PFSK-1 (cell line): ENCODE results near the gene KLHDC8A.

Experiments used
- FOXP2 ChIP-seq: optimal IDR thresholded peaks from 2 replicates; pipeline ENCODE3; 2011; ENCODE audit warnings: borderline replicate concordance, control low read depth, inconsistent platforms; ENCODE audit not compliant: insufficient read depth; ENCODE audit errors: extremely low read length, extremely low read depth
- POLR2AphosphoS5 ChIP-seq: IDR thresholded peaks from 2 replicates; pipeline ENCODE4 v1.6.1; 2012; ENCODE audit warnings: low read depth, mild to moderate bottlenecking, control low read depth, low read length, moderate library complexity
- SIN3A ChIP-seq: IDR thresholded peaks from 2 replicates; pipeline ENCODE4 v1.6.1; 2012; ENCODE audit warnings: mild to moderate bottlenecking, low read length, moderate library complexity, borderline replicate concordance; ENCODE audit not compliant: insufficient read depth
- TAF1 ChIP-seq: IDR thresholded peaks from 2 replicates; pipeline ENCODE4 v1.6.1; 2012; ENCODE audit warnings: low read length, control low read depth, borderline replicate concordance; ENCODE audit not compliant: insufficient read depth
- TF ChIP-seq, protein P1 (sequence below), 2 experiments: IDR thresholded peaks; 2 replicates each; pipeline versions ENCODE4 v1.6.1 to v1.8.0; 2011 to 2012; ENCODE audit warnings: low read depth in 2 of 2, low read length in 2 of 2, control low read depth in 1 of 2, inconsistent platforms in 1 of 2, mild to moderate bottlenecking in 1 of 2, moderate library complexity in 1 of 2; ENCODE audit not compliant: insufficient read depth in 1 of 2

The KLHDC8A gene

DNA sequence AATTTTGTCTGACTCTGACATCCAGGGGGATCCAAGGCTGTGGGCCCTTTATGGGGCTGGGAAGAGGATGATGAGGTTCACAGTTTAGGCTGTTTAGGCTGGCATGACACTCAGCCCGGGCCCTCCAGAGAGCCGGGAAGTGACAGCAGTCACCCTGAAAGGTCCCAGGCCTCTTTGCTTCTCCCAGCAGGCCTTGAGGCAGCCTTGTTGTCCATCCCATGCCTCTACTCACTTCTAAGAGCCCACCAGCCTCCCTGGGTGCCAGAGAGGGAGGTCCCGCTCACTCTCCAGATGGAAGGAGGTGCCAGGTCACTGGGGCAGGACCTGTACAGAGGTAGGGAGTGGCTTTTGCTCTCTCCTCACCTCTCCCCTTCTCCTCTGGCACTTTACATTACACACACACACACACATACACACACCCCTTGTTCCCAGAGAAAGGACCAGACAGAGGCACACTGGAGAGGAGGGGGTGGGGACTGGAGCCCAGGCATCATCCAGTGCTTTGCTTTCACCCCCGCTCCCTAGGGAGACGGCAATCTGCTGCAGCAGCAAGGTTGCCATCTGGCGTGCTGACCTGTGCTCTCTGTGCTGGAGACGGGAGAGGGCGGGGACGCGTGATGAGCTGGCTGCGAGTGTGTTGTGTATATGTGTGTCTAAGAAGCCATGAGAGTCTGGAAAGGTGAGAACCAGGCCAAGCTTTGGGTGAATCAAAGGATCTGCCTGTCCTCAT, 4.6 kb downstream of the KLHDC8A start:
- TF ChIP-seq SIN3A, result no peak
- TF ChIP-seq, protein P1, sequence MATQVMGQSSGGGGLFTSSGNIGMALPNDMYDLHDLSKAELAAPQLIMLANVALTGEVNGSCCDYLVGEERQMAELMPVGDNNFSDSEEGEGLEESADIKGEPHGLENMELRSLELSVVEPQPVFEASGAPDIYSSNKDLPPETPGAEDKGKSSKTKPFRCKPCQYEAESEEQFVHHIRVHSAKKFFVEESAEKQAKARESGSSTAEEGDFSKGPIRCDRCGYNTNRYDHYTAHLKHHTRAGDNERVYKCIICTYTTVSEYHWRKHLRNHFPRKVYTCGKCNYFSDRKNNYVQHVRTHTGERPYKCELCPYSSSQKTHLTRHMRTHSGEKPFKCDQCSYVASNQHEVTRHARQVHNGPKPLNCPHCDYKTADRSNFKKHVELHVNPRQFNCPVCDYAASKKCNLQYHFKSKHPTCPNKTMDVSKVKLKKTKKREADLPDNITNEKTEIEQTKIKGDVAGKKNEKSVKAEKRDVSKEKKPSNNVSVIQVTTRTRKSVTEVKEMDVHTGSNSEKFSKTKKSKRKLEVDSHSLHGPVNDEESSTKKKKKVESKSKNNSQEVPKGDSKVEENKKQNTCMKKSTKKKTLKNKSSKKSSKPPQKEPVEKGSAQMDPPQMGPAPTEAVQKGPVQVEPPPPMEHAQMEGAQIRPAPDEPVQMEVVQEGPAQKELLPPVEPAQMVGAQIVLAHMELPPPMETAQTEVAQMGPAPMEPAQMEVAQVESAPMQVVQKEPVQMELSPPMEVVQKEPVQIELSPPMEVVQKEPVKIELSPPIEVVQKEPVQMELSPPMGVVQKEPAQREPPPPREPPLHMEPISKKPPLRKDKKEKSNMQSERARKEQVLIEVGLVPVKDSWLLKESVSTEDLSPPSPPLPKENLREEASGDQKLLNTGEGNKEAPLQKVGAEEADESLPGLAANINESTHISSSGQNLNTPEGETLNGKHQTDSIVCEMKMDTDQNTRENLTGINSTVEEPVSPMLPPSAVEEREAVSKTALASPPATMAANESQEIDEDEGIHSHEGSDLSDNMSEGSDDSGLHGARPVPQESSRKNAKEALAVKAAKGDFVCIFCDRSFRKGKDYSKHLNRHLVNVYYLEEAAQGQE (IDR thresholded peaks at IDR 0.05; ENCODE audit: insufficient read depth in 1 of 2, low read depth in 2 of 2, low read length in 2 of 2), result no peak
- TF ChIP-seq TAF1, result no peak
- TF ChIP-seq POLR2AphosphoS5, result no peak

DNA sequence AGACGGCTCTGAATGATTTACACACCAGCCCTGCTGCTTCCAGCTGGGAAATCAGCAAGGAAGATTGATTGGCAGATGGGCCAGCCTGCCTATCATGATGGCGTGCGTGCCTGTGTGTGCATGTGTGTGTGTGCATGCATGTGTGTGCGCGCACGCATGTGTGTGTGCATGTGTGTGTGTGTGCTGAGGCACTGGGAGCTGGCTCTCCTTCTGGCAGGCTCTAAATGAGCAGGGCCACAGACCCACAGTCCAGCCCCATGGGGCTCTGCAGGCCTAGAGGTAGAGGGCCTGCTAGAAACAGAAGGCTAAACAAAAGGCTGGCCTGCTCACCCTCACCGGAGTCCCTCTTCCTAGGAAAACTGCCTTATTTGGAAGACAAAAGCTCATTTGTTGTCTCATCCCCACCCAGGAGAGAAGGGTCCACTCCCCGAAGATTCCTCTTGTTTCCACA, 6.0 kb downstream of the KLHDC8A start:
- TF ChIP-seq SIN3A (no peak), FOXP2 (no peak), TAF1 (no peak), POLR2AphosphoS5 (no peak)
- TF ChIP-seq, protein P1 (IDR thresholded peaks at IDR 0.05; ENCODE audit: insufficient read depth in 1 of 2, low read depth in 2 of 2, low read length in 2 of 2), result no peak

DNA sequence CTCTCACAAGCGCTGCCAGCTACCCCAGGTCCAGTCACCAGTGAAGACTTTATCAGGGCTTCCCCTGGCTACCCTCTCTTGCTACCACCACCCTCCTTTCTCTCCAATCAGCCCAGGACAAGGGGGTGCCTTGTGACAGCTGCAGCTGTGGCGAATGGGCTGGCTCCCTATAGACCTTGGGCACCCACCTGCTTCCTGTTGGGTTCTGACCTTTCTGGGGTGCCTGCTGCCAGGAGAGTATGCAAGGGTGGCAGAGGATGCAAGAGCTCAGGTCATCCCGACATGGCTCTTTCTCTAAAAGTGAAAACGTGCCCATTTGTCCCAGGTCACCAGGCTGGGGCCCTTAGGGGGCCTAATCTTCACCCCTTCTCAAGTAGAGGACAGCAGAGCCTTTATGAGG, 6.6 kb downstream of the KLHDC8A start:
- TF ChIP-seq FOXP2 (no peak), POLR2AphosphoS5 (no peak), SIN3A (no peak), TAF1 (no peak)
- TF ChIP-seq, protein P1 (IDR thresholded peaks at IDR 0.05; ENCODE audit: insufficient read depth in 1 of 2, low read depth in 2 of 2, low read length in 2 of 2), result no peak

DNA sequence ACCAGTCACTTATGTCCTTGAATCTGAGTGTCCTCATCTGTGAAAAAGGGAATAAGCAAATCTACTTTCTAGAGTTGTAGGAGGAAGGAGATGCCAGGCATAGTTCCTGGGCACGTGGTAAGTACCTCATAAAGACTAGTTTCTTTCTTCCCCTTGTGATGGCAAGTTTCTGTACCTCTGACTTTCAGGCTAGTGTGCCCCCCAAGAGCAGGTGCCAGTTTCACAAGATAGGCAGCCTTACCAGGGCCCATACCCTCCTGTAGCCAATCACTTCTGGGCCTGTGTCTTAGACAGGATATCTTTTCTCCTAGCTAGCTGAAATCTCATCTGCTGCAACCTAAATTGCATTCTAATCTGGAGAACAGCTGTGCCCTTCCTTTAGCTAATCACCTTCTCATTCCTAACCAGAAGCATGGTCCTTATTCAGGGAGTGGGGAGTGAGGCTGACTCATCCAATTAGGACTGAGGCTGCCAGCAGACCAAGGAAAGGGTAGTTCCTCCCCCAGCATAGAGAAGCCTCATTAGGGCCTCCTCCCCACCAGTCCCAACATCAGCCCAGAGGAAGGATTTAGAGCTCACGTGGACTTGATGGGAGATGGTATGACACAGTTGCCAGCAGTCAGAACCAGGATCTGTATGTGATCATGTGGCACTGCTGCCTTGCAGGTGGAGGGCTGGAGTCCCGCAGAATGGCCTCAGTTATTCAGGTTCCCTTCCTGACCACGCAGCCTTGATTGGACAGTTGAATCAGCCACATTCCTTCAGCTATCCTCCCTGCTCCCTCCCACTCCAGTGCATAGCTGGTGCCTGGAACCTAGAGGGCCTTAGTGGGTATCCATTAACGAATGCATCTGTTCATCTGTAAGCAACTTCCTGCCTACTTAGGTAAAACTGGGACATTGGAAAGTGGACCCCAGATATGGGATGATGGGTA, 7.9 kb downstream of the KLHDC8A start:
- TF ChIP-seq, protein P1 (IDR thresholded peaks at IDR 0.05; ENCODE audit: insufficient read depth in 1 of 2, low read depth in 2 of 2, low read length in 2 of 2), result no peak

DNA sequence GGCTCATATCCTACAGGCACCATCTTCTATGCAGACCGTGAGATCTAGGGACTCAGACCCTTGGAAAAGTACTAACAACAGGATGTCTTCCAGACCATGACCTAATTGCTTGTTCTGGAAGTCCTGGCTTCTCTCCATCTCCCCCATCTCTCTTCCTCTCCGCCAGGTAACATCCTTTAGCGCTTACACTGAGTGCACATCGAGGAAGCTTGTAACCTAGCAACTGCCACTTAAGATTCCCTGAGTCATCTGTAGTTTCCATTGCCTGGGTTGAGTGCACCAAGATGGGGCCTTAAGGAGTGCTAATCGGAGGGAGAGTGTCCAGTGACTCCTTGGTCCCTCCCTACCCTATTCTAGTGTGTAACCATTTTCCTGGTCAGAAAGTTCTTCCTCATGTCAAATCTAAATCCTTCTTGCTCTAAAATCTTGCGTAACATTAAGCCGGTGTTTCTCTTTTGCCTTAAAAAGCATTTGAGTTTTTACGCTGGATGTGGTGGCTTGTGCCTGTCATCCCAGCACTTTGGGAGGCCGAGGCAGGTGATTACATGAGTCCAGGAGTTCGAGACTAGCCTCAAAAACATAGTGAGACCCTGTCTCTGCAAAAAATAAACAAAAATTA, 9.7 kb downstream of the KLHDC8A start:
- TF ChIP-seq SIN3A (no peak), POLR2AphosphoS5 (no peak), FOXP2 (no peak), TAF1 (no peak)
- TF ChIP-seq, protein P1 (IDR thresholded peaks at IDR 0.05; ENCODE audit: insufficient read depth in 1 of 2, low read depth in 2 of 2, low read length in 2 of 2), result no peak
